Measurements from ENCODE around the gene ATG14. TPM values are rescaled to one million over a fixed set of nuclear protein-coding genes. Genes with fewer than 3 reads are reported as not detected.
"Not testable (repeated sequence)": the region's sequence is repeated elsewhere in the genome, so short reads cannot be mapped to it uniquely, and the experiment has no call there.

Gene ATG14
- total and polyA plus RNA-seq, 4 donors: 16.6 to 19.8 (median 18.0) TPM

GRCh38 chr14:55398679-55399078 lies 13.0 kb downstream of the ATG14 start:
- Histone ChIP-seq H3K4me1 (ENCODE audit: control insufficient read depth, insufficient read depth, low read length) (no peaks in the 10 kb centered on the region), H3K36me3 (ENCODE audit: control insufficient read depth, insufficient read depth, low read length) (peaks cover 7% of the 10 kb centered on the region), H3K9me3 (ENCODE audit: control insufficient read depth, insufficient read depth, low read length) (no peaks in the 10 kb centered on the region), H3K4me3 (ENCODE audit: low read depth, low read length) (no peak overlapping the region), H3K27me3 (ENCODE audit: control insufficient read depth, insufficient read depth, low read length) (no peaks in the 10 kb centered on the region), H3K27ac (ENCODE audit: low read depth, low read length) (no peak overlapping the region)
- WGBS (ENCODE audit: insufficient coverage): 100% methylated on average over 3 of the region's 5 CpGs
- peak in 1 of 6 donors; percentile 1 for DNase-seq (ENCODE audit: low read depth in 4 of 6, low spot score in 6 of 6)

DNA sequence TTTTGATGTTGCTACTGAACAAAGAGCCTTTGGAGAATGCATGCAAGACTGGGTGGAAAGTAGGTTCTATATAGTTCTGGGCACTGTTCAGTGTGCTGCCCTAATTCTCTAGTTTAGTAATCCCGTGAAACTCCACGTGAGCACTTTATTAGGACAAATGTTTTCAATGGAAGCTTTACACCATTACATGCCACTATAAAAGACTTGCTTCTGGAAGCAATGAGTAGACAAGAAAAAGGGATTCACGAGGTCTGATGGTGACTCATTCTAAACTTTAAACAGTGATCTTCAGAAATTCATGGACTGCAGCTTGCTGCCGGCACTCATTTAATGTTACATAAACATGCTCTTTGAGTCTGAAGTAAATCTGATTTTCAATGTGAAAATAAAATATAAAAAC lies 22.3 kb downstream of the ATG14 start:
- H3K27me3 ChIP-seq (ENCODE audit: control insufficient read depth, insufficient read depth, low read length): no peaks in the 10 kb centered on the region
- no peak overlapping the region for H3K27ac ChIP-seq (ENCODE audit: low read depth, low read length)
- H3K9me3 ChIP-seq (ENCODE audit: control insufficient read depth, insufficient read depth, low read length): no peaks in the 10 kb centered on the region
- no peak overlapping the region for H3K4me3 ChIP-seq (ENCODE audit: low read depth, low read length)
- no peaks in the 10 kb centered on the region for H3K4me1 ChIP-seq (ENCODE audit: control insufficient read depth, insufficient read depth, low read length)
- no CpG with 5 or more reads among the region's 4 CpGs for WGBS (ENCODE audit: insufficient coverage)
- peaks cover 22% of the 10 kb centered on the region for H3K36me3 ChIP-seq (ENCODE audit: control insufficient read depth, insufficient read depth, low read length)
- DNase-seq (ENCODE audit: low read depth in 4 of 6, low spot score in 6 of 6): no peak

DNA sequence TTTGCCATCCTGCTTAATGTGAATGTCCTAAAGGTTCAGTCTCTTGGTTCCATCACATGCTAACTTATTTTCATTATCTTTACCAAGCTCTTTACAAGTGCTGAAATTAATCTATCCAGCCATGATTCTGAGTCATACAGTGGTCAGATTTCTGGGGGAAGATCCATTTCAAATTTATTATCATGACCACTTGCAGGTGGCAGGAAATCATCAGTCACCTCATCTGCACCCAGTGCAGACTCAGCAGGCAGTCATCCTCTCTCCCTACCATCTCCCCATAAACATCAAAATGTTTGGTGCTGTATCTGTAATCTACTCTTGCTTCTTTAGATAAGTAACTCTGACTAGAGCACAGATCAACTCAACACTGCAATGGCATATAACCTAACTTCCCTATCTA lies 23.5 kb downstream of the ATG14 start:
- Histone ChIP-seq H3K4me3 (ENCODE audit: low read depth, low read length) (no peak overlapping the region), H3K27ac (ENCODE audit: low read depth, low read length) (no peak overlapping the region), H3K36me3 (ENCODE audit: control insufficient read depth, insufficient read depth, low read length) (peaks cover 20% of the 10 kb centered on the region), H3K27me3 (ENCODE audit: control insufficient read depth, insufficient read depth, low read length) (no peaks in the 10 kb centered on the region), H3K4me1 (ENCODE audit: control insufficient read depth, insufficient read depth, low read length) (no peaks in the 10 kb centered on the region), H3K9me3 (ENCODE audit: control insufficient read depth, insufficient read depth, low read length) (no peaks in the 10 kb centered on the region)
- DNase-seq (ENCODE audit: low read depth in 4 of 6, low spot score in 6 of 6): no peak

DNA sequence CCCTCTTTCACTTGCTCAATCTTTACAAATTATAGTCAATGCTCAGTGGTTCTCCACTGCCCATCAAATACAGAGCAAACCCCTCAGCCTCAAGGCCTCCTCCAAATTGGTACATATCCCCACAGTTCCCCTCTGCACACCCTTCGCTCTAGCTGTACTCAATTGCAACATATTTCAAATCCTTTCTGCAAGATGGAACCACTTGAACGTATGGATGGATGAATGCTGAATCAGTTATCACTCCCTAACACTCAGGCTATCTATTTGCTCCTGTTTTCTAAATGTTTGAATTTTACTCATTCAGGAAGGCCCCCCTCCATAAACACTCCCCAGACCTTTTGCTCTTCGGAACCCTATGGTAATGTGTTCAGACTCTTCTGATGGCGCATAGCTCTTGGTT lies 24.5 kb downstream of the ATG14 start:
- WGBS (ENCODE audit: insufficient coverage): 94% methylated on average over 4 of the region's 4 CpGs
- no peaks in the 10 kb centered on the region for H3K27me3 ChIP-seq (ENCODE audit: control insufficient read depth, insufficient read depth, low read length)
- H3K4me1 ChIP-seq (ENCODE audit: control insufficient read depth, insufficient read depth, low read length): no peaks in the 10 kb centered on the region
- no peak overlapping the region for H3K27ac ChIP-seq (ENCODE audit: low read depth, low read length)
- H3K4me3 ChIP-seq (ENCODE audit: low read depth, low read length): no peak overlapping the region
- peaks cover 20% of the 10 kb centered on the region for H3K36me3 ChIP-seq (ENCODE audit: control insufficient read depth, insufficient read depth, low read length)
- no peak for DNase-seq (ENCODE audit: low read depth in 4 of 6, low spot score in 6 of 6)
- no peaks in the 10 kb centered on the region for H3K9me3 ChIP-seq (ENCODE audit: control insufficient read depth, insufficient read depth, low read length)

DNA sequence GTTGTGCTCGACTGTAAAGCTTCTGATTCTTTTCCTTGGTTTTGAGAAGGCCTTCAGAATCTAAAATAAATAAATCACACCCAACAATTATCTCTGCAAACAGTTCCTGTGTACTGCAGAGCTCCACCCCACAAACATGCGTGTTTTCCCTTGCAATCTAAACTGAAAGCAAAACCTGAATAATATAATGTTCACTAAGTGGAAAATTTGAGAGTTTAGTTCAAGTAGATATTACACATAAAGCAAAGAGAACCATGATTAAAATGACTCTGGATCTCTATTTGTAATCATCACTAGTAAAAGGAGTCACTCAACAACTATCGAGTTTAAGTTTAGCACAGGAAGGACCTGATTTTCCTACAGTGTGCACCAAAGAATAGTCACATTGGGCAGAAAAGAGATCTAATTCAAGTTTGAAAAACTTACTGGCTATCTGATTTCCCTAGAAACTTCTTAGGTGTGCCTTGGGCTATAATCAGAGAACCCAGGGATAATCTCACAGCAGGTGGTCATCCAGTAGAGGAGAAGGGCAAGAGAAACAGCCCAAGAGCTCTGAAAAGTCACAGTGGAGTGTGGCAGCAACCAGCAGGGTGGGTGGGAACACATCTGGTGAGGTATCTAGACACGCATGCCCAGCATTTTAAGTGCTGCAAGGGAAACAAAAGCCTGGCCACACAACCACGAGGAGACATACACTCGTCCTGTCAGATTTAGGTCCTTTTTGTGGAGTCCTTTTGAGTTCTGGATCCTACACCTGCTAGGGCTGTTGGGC lies 25.4 kb downstream of the ATG14 start:
- peaks cover 26% of the 10 kb centered on the region for H3K36me3 ChIP-seq (ENCODE audit: control insufficient read depth, insufficient read depth, low read length)
- H3K27me3 ChIP-seq (ENCODE audit: control insufficient read depth, insufficient read depth, low read length): no peaks in the 10 kb centered on the region
- H3K27ac ChIP-seq (ENCODE audit: low read depth, low read length): no peak overlapping the region
- no peak overlapping the region for H3K4me3 ChIP-seq (ENCODE audit: low read depth, low read length)
- DNase-seq (ENCODE audit: low read depth in 4 of 6, low spot score in 6 of 6): no peak
- no peaks in the 10 kb centered on the region for H3K9me3 ChIP-seq (ENCODE audit: control insufficient read depth, insufficient read depth, low read length)
- H3K4me1 ChIP-seq (ENCODE audit: control insufficient read depth, insufficient read depth, low read length): no peaks in the 10 kb centered on the region
- 80% methylated on average over 3 of the region's 6 CpGs for WGBS (ENCODE audit: insufficient coverage)

DNA sequence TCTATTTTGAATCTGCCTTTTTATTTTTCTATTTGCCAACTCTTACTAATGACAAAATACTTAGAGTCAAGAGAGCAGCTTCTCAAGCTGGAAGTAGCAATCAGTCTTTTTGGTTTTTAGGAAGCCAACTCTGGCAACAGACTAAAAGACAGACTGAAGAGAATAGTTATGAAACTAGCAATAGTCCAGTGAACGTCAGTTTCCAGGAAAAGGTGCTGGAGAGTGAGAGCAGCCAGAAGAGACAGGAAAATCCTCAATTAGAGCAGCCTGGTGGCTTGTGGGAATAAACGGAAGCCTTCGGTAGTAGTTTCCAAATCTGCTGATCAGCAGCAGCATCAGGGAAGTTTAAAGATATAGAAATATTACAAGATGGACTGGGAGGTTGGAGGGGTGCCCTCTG lies 27.1 kb downstream of the ATG14 start:
- 90% methylated on average over 3 of the region's 3 CpGs for WGBS (ENCODE audit: insufficient coverage)
- DNase-seq (ENCODE audit: low read depth in 4 of 6, low spot score in 6 of 6): no peak
- H3K4me1 ChIP-seq (ENCODE audit: control insufficient read depth, insufficient read depth, low read length): no peaks in the 10 kb centered on the region
- H3K9me3 ChIP-seq (ENCODE audit: control insufficient read depth, insufficient read depth, low read length): no peaks in the 10 kb centered on the region
- H3K36me3 ChIP-seq (ENCODE audit: control insufficient read depth, insufficient read depth, low read length): peaks cover 29% of the 10 kb centered on the region
- no peak overlapping the region for H3K4me3 ChIP-seq (ENCODE audit: low read depth, low read length)
- H3K27ac ChIP-seq (ENCODE audit: low read depth, low read length): no peak overlapping the region
- no peaks in the 10 kb centered on the region for H3K27me3 ChIP-seq (ENCODE audit: control insufficient read depth, insufficient read depth, low read length)

GRCh38 chr14:55383541-55384140 lies 28.0 kb downstream of the ATG14 start:
- WGBS (ENCODE audit: insufficient coverage): 94% methylated on average over 3 of the region's 5 CpGs
- H3K36me3 ChIP-seq (ENCODE audit: control insufficient read depth, insufficient read depth, low read length): peaks cover 38% of the 10 kb centered on the region
- H3K27ac ChIP-seq (ENCODE audit: low read depth, low read length): no peak overlapping the region

DNA sequence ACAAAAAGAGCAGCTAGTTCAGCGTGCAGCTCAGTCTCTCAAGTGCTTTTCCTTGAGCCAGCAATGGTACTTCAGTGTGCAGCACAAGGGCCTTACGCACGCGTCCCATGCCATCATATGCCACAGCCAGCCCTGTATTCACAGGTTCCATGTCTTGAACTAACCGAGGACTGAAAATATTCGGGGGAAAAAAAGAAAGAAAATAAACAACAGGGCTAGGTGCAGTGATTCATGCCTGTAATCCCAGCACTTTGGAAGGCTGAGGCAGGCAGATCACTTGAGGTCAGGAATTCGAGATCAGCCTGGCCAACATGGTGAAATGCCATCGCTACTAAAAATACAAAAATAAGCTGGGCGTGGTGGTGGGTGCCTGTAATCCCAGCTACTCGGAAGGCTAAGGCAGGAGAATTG lies 28.6 kb downstream of the ATG14 start:
- peaks cover 42% of the 10 kb centered on the region for H3K36me3 ChIP-seq (ENCODE audit: control insufficient read depth, insufficient read depth, low read length)
- H3K4me1 ChIP-seq (ENCODE audit: control insufficient read depth, insufficient read depth, low read length); H3K9me3 ChIP-seq (ENCODE audit: control insufficient read depth, insufficient read depth, low read length); H3K27ac ChIP-seq (ENCODE audit: low read depth, low read length); H3K4me3 ChIP-seq (ENCODE audit: low read depth, low read length); DNase-seq (ENCODE audit: low read depth in 4 of 6, low spot score in 6 of 6); H3K27me3 ChIP-seq (ENCODE audit: control insufficient read depth, insufficient read depth, low read length): not testable (repeated sequence)
- WGBS (ENCODE audit: insufficient coverage): 84% methylated on average over 6 of the region's 10 CpGs

More at GRCh38 chr14:55383541-55384140, 28.0 kb downstream of the ATG14 start:
- H3K4me1 ChIP-seq (ENCODE audit: control insufficient read depth, insufficient read depth, low read length): no peaks in the 10 kb centered on the region
- H3K4me3 ChIP-seq (ENCODE audit: low read depth, low read length): no peak overlapping the region
- no peaks in the 10 kb centered on the region for H3K9me3 ChIP-seq (ENCODE audit: control insufficient read depth, insufficient read depth, low read length)
- H3K27me3 ChIP-seq (ENCODE audit: control insufficient read depth, insufficient read depth, low read length): no peaks in the 10 kb centered on the region
- no peak for DNase-seq (ENCODE audit: low read depth in 4 of 6, low spot score in 6 of 6)

DNA sequence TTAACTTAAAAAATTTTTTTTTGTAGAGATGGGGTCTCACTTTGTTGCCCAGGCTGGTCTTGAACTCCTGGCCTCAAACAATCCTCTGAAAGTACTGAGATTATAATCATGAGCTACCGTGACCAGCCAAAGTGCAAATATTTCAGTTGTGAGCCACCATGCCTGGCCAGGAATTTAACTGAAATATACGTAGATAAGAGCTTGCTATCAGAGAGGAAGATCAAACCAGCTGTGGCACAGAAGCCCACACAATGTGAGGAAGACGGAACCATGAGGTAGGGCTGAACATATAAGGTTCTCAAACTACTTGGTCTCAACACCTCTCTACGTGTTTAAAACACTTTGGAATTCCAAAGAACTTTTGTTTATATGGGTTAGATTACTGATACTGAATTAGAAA lies 29.1 kb downstream of the ATG14 start:
- WGBS (ENCODE audit: insufficient coverage): 95% methylated on average over 2 of the region's 4 CpGs
- peaks cover 41% of the 10 kb centered on the region for H3K36me3 ChIP-seq (ENCODE audit: control insufficient read depth, insufficient read depth, low read length)

DNA sequence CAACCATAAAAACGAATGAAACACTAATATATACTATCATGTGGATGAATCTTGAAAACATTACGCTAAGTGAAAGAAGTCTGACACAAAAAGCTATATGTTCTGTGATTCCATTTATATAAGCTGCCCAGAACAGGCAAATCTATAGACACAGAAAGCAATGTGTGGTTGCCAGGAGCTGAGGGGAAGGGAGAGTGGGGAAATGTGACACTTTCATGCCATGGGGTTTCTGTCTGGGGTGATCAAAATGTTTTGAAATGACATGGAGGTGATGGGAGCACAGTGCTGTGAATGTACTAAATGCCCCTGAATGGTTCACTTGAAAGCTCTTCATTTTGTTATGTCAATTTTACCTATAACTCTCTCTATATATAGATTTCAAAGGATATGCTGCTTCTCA lies 30.1 kb downstream of the ATG14 start:
- no peaks in the 10 kb centered on the region for H3K9me3 ChIP-seq (ENCODE audit: control insufficient read depth, insufficient read depth, low read length)
- no peak for DNase-seq (ENCODE audit: low read depth in 4 of 6, low spot score in 6 of 6)
- H3K4me1 ChIP-seq (ENCODE audit: control insufficient read depth, insufficient read depth, low read length): no peaks in the 10 kb centered on the region
- WGBS (ENCODE audit: insufficient coverage): no CpG with 5 or more reads among the region's 2 CpGs
- peaks cover 40% of the 10 kb centered on the region for H3K36me3 ChIP-seq (ENCODE audit: control insufficient read depth, insufficient read depth, low read length)
- H3K27ac ChIP-seq (ENCODE audit: low read depth, low read length): no peak overlapping the region
- no peak overlapping the region for H3K4me3 ChIP-seq (ENCODE audit: low read depth, low read length)
- H3K27me3 ChIP-seq (ENCODE audit: control insufficient read depth, insufficient read depth, low read length): no peaks in the 10 kb centered on the region

More for the DNA sequence above, 29.1 kb downstream of the ATG14 start:
- H3K27ac ChIP-seq (ENCODE audit: low read depth, low read length): no peak overlapping the region
- H3K9me3 ChIP-seq (ENCODE audit: control insufficient read depth, insufficient read depth, low read length): no peaks in the 10 kb centered on the region
- no peak for DNase-seq (ENCODE audit: low read depth in 4 of 6, low spot score in 6 of 6)
- no peaks in the 10 kb centered on the region for H3K4me1 ChIP-seq (ENCODE audit: control insufficient read depth, insufficient read depth, low read length)
- no peaks in the 10 kb centered on the region for H3K27me3 ChIP-seq (ENCODE audit: control insufficient read depth, insufficient read depth, low read length)
- H3K4me3 ChIP-seq (ENCODE audit: low read depth, low read length): no peak overlapping the region

Measured in spinal cord (tissue), 10 donors.